NCI-H1105 (cell line): ENCODE measurements around the gene BNC2.

Source experiments
- DNase-seq: peaks from one replicate; lab custom pipeline; 2025; lab: John Stamatoyannopoulos, UW

BNC2 gene

DNA sequence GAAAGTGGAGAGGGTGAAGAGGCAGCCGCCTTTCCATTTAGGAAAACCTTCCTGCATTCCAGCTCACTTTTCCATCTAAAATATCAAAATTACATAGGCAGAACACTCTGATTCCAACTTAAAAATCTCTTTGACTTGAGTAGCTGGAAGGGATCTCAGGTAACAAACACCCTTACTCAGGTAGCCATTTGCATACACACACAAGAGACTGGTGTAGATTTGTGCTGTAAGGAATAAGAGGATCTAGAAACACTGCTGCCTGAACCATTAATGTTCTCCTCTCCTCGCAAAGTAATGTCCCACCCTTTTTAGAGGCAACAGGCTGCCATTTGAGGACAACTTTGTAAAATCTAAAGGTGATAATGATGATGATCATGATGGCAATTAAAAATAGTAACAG is 53.5 kb downstream of the BNC2 start:
- no peak for DNase-seq

DNA sequence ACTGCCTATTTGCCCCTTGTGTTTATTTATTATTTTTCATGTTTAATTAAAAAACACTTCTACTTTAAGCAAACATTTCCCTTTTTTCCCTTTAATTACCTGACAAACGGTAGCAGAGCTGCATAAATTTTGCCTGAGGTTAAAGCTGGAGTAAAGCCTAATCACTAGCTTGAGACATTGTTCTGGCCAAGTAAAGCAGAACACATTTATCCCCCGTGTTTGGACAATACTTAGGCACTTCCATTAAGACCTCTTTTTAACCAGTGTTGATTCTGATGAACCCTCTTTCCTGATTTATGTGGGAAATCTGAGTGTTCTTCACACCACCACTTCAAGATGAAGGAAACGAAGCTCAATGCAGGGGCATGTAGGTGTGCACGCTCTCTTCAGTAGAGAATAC is 54.5 kb downstream of the BNC2 start:
- no peak for DNase-seq

DNA sequence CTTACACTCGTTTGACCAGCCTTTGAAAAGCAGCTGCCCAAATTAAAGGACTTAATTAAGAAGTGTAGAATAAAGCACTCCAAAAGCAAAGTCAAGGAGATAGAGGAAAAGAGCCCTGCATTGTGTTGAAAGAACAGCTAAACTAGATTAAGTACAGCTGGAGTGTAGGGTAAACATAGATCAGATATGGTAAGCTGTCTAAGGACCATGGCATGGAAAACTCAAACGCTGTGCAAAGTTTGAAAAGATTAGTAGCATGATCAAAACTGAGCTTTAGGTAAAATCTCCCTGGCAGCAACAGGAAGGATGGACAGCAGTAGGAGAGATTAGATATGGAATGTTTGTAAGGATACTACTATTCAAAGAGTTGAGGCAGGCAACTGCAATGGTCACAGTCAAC is 55.4 kb downstream of the BNC2 start:
- no peak for DNase-seq

- no peak for DNase-seq
Observed at GRCh38 chr9:16813838-16814237, 56.6 kb downstream of the BNC2 start.

- DNase-seq, result no peak
Observed at GRCh38 chr9:16811987-16812685, 58.3 kb downstream of the BNC2 start.

DNA sequence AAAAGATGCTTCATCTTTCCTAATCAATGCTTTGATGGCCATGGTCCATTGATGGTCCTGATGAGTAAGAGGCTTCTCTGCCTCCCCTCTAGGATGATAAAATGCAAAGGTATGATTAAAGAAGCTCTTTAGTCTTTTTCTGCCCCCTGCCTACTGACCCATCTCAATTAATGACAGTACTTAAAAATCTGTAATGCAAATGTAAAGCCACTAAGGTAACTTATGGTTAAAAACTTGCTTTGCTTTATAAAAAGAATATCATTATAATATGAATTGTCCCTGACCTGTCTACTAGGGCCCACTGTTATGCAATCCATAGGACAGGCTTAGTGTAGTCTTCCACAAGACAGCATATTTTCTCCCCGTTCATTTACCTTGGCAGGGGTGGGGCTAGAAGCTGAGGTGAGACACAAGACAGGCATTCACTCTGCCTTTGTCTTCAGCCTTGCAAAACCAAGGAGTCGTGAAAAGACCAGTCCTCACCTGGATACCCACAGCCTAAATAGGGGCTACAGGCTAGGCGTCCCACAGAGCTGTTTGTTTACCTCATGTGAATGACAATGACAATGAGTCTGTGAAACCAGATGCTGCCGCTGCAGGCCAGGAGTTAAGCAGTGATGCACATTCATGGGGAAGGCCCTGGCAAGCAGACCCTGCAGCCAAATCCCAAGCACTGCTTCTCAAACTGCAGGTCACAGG is 60.4 kb downstream of the BNC2 start:
- no peak for DNase-seq

GRCh38 chr9:16806674-16807073 is 63.8 kb downstream of the BNC2 start:
- DNase-seq, result no peak

DNA sequence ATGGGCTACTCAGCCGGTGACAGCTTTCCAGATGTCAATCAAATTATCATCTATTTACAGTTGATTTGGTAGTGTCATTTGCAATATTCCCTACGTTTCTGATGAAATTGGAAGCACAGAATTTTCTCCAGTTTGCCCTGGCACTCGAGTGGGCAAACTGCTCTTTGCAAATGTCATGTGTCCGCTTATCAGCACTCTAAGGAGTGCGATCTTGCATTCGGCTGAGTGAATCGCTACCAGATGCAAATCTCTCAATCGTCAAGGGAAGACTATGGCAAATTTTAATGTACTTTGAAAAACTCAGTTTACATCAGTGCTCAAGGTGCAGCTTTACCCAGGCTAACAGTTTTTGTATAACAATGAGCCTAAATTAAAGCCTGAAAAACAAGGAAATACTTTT is 66.8 kb downstream of the BNC2 start:
- DNase-seq, result no peak

GRCh38 chr9:16801871-16802466 is 68.5 kb downstream of the BNC2 start:
- DNase-seq, result no peak

- no peak for DNase-seq
Observed at GRCh38 chr9:16796304-16796825, 74.1 kb downstream of the BNC2 start.

GRCh38 chr9:16794871-16795639 is 75.4 kb downstream of the BNC2 start:
- no peak for DNase-seq

GRCh38 chr9:16794103-16794502 is 76.4 kb downstream of the BNC2 start:
- DNase-seq, result no peak

- no peak for DNase-seq
Observed at GRCh38 chr9:16787724-16788123, 82.7 kb downstream of the BNC2 start.

DNA sequence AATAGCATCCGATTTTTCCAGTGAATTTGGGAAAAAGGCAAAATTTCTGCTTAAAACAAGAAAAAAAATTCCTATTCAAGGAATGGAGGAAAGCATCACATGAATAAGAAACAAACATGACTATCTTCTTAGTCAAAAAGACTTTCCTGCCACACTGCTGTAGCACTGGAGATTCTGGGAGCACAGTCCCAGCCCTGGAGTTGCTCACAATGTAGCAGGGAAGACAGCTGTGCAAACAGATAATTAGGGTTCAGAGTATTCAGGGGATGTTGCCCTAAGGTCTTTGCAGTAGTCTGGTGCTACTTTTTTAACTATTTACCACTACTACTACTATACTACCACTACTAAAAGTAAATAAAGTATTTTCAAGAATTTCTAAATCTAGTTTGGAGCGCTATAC is 86.5 kb downstream of the BNC2 start:
- DNase-seq, result peak; percentile 69

GRCh38 chr9:16782490-16782889 is 88.0 kb downstream of the BNC2 start:
- no peak for DNase-seq

GRCh38 chr9:16775330-16775729 is 95.1 kb downstream of the BNC2 start:
- DNase-seq, result no peak

DNA sequence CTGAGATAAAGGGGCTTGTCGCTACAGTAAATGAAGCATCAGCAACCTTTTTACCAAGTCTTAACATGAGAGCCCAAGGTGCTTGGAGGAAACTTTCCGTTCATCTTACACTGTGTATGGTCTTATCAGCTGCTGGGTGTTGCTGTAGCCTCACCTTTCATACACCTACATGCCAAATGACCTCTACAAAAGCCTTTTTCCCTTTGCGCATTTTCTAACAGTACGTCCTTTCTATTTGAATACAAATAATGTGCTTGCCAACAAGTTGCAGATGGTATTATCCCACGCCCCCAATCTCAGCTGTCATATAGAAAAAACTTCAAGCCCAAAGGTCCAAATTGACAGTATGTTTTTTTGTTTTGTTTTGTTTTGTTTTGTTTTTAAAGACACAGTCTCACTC is 96.9 kb downstream of the BNC2 start:
- DNase-seq, result no peak

- DNase-seq, result no peak
Observed at GRCh38 chr9:16773116-16773515, 97.4 kb downstream of the BNC2 start.

DNA sequence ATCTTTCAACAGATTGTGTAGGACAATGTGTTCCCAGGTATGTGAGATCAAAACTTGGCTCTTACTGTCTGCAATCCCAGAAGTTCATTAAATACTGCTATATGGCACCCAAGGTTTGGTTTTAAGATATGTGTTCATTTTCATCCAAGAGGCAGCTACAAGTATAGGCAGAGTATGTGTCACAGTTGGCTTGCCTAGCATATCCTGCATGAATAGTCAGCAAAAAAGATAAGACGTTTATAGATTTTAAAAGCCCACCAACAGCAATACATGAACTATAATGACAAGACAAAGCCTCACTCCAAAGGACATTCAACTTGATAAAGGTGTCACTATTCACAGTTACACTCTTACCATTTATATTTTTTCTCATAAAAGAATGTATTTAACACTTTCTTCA is 99.1 kb downstream of the BNC2 start:
- no peak for DNase-seq

DNA sequence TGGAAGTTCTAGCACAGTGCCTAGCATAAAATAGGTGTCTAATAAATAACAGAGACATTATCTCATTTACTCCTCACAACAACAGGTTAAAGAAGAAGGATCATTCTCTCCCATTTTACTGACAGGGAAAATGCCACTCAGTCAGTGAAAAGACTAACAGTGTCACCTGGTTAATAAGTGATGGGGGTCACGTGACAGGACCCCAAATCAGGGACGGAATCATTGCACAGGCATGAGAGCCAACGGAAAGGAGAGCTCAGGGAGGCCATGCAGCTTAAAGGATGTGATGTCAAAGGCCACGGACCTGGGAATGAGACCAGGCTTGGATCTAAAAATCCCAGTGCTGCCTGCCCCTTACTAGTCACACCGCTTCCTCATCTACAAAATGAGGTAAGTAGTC is 101.2 kb downstream of the BNC2 start:
- no peak for DNase-seq

DNA sequence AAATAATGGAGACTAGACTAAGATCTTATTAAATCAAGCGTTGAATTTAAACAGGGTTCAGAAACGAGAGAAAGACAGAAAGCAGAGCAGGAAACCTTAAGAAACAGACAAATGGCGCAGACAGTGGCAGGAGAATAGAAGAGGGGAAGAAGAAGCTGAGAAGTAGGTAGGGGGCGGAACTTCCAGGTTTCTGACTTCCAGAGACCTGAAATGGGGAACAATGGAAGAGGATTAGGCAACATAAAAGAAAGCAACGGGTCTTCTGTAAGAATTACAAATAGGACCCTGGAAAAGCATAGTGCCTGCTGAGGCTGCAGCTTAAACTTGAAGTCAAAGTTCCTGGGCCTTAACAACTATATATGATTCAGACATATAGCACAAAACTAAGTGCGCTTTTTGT is 101.7 kb downstream of the BNC2 start:
- DNase-seq, result no peak

DNA sequence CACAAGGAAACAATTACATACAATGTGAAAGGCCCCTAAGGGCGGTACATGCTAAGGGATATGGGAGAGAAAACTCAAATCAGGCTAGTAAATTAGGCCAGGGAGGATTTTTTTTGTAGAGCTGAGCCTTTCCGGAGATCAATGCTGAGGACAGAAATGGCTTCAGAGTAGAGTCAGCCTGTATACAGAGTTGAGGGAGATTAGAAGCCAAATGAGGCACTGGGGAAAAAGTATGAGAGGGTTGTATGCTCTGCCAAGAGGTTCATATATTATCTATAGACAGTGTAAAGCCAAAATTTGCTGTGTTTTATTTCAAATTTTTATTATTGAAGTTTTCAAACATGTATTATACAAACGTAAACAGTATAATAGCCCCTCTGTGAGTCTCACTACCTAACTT is 103.1 kb downstream of the BNC2 start:
- no peak for DNase-seq

DNA sequence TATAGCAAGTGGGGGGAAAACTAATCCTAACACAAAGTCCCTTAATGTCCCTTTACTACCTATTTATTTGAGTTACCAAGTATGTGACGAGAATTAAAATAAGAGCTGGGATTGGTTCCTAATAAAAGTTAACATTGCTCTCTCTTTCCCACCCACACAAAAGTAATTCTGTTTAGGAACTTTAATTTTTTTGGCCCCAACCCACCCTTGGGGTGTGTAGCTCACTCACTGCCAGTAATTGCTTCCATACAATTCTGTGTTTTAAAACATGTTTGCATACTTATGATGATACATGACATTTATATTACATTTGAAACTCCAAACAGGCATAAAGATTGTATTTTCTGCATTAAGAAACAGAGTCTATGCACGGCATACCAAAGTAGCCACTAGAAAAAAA is 106.5 kb downstream of the BNC2 start:
- DNase-seq, result no peak
